Stromal cell of bone marrow (primary cell): ENCODE data around the gene IDH3B.
"Not testable (repeated sequence)": the region's sequence is repeated elsewhere in the genome, so short reads cannot be mapped to it uniquely, and the experiment has no call there.

Experiments
- DNase-seq: peaks from one replicate; pipeline ENCODE4 v3.0.0-alpha.2; 2012; ENCODE audit warnings: low read depth

Gene IDH3B

DNA sequence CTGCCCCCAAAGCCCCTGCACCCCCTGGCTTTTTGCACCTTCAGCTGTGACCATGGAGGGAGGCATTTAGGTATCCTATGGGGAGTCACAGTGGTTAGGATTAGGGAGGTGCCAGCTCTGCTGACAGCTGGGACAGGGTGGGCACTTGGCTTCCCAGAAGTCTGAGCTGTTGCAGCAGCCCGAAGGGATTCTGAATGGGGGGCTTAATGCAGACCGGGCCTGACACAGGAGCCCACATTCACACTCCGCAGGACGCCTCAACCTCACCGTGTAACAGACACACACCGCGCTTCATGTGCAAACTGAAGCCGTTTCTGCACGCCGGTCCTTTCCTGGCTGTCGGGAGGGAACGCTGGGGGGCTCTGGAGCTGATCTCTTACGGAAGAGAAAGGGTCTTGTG lies 30.5 kb upstream of the IDH3B start:
- no peak for DNase-seq

DNA sequence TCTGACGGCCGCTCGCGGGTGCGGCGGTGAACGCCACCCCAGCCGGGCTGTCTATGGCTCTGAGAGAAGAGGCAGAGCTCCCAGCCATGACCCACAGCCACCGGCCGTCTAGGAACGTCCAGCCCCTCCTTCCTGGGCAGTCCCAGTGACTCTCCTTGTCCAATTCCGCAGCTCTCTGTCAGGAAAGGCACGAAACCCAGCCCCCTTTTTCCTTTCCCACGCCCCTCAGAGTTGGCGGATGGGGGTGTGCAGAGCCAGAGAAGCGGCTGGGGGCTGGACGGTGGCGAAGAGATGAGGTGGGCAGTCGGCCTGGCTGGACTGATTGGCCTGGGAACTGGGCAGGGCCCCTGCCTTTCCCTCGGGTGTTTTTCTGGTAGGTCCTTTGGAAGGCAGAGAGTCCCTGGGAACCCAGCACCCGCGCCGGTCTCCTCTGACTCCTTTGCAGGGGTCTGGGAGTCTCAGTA lies 30.0 kb upstream of the IDH3B start:
- DNase-seq: no peak

DNA sequence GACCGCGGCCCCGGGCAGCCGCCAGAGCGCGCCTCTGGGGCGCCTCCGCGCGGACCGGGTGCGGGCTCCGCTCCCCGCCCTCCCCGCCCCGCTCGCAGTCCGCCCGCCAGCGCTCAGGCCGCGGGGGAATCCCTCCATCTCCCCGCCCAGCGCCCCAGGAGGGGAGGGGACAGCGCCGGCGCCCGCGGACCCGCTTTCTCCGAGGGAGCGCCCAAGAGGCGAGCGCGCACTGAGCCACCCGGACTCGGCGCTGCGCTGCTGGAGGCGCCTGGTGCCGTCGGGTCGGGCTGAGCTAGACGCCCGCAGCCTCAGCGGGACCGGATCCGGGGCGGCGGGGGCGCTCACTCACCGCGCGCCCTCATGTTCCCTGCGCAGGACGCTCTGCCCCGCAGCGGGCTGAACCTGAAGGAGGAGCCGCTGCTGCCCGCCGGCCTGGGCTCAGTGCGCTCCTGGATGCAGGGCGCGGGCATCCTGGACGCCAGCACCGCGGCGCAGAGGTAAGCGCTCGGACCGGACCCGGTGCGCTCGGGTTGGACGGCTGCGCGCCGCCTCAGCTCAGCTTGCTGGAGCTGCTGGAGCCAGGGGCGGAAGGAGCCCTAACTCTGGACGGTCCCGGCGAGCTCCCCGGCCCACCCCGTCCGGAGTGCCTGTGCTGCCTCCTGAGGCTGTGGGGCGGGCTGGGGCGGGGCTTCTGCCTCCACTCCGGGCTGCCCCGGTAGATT lies 29.4 kb upstream of the IDH3B start:
- no peak for DNase-seq

DNA sequence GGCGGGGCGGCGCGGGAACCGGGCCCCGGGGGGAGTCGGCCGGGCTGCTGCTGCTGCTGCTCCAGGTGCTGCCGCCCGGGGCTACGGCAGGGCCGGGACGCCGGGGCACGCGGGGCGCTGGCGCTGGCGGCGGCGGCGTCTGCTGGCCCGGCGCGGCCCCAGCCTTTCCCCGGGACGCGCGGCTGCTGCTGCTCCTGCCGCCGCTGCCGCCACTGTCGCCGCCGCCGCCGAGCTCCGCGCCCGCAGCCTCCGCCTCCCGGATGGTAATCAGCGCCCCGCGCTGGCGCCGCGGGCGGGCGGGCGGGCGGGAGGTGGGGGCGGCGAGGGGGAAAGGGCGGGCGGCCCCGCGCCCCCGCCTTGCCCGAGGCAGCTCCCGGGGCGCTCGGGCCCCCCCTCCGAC lies 28.9 kb upstream of the IDH3B start:
- DNase-seq: no peak

DNA sequence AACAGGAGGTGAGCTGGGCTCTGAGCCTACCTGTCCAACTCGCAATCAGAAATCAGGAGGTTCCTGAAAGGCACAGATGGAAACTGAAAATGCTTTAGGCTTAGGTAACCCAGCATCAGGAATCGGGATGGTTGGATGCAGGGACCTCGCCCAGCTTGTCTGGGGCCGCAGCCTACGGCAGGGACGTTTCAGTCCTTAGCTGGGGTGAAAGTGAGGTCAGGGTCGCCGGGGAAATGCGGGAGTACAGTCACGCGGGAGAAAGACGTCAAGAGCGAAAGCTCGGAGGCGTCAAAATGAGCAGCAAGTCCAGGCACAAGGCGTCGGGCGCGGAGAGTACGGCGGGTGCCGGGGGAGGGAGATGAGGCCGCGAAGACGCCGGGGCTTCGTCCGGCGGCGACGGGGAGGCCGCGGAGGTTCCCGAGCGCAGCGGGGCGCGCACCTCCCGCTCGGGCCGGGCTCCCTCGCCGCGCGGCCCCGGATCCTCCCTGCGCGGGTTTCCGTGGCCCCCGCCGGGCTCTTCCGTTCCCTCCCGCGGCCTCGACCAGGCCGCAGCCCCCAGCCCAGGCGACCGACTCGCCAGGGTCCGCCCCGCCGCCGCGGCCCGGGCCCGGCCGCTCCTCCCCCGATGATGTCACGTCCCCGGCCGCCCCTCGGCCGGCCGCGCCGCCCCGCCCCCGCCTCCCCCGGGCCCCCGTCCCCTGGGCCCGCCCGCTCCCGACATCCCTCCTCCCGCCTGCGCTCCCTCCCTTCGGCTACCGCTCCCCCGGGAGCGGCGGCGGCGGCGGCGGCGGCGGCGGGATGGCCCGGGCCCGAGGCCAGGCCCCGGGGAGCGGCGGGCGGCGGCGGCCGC lies 28.2 kb upstream of the IDH3B start, which contains the start of gene EBF4:
Gene EBF4, plus strand, starts transcription at position 745 of the 850 bp plus-strand sequence. CDS start 866 bp downstream, outside the sequence.
- no peak for DNase-seq

DNA sequence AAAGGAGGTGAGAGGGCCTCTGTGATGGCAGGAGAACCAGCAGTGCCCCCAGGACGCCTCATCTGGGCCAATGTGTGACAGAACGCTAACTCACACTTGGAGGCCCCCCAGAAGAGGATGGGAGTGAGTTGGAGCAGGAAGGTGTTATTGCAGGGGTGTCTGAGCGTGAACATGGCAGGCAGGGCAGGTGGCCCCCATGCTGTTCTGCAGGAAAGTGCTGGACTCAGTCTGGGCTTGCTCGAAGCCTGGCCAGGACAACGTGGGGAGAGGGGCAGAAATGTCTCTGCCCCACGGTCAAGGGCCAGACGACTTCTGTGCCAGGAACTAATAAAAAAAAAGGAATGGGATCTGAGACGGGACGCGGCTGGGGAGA lies 27.6 kb upstream of the IDH3B start:
- DNase-seq: no peak

DNA sequence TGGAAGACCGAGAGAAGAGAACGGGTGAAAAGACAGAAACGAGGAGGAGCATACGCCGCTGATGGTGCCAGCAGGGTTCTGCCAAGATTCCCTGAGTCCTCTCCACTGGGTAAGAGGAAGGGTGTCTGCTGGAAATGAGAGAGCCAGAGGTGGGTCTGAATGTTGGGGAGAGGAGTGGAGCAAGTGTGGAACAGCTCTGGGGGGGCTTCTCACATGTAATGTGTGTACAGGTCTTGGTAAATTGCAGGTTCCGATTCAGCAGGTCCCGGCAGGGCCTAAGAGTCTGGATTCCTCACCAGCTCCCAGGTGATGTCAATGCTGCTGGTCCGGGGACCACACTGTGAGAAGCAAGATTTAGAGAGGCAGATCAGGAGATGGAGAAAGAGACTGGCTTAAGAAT lies 27.1 kb upstream of the IDH3B start:
- DNase-seq: no peak

DNA sequence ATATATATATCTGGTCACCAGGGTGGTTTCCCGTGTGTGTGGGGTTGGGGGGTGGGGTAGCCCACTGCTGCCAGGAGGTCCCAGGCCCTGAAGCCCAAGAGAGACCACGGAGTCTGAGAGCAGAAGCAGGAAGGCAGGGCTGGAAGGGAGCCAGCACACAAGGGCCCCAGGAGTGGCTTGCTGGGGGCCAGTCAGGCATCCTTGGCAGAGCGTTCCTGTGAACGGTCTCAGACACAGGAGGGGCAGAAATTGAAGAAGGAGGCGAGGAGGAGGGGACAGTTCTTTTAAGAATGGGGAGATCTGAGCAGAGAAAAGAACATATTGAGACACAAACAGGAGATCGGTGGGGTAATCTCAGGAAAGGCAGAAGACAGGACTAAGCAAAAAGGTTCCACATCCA lies 26.7 kb upstream of the IDH3B start:
- no peak for DNase-seq

DNA sequence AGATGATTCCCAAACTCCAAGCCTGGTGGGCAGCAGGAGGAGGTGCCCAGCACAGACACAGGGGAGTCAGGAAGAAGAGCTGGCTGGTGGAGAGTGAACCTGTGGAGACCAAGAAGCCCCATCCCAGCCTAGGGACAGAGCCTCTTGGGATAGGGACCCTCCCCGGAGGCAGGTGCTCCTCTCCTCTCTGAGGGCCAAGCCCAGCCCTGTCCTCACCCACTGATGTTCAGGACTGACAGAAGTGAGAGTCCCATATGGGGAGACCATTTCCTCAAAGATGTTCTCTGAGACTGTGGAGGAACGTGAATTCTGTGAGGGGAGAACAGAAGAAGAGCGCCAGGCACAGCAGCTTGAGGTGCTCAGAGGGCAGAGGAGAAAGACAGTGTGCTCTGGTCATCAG lies 26.2 kb upstream of the IDH3B start:
- DNase-seq: no peak

DNA sequence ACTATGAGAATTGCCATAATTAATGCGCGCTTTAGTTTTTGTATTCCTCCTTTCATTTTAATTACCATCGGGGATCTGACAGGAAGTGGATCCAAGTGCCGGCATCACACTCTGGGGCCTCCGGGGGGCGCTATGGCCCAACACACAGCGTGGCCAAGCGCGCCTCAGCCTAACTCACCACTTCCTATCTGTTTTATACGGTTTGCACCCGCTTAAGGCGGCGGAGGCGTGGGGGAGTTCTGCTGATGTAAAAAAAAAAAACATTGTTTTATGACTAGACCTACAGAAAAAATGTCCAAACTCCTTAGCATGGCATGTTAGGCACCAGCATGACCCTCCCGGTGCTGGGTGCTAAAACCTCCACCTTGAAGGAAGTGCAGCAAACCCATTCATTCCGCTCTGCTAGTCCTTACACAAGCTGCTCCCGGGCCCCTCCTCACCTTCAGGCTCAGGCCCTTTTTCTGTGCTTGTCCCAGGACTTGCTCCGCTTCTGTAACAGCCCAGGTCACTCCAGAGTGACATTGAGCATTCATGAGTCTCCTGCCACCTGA lies 24.1 kb upstream of the IDH3B start:
- DNase-seq: no peak

DNA sequence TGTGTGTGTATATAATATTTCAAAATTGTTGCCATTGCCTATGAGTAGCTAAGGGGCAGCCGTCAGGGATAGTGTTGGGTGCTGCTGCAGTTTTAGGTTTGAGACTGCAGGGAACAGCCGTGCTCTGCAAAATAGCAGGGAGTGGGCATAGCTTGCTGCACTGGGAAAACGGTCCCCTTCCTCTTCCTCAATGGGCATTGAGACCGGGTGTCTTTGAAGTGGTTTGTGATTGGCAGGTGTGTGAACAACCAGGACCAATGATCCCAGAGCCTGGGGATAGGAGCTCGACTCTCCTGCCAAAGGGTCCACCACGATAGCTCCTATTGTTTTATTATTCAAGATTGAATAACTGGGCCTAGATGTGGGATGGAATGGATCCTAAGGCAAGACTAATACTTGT lies 23.5 kb upstream of the IDH3B start:
- DNase-seq: no peak

DNA sequence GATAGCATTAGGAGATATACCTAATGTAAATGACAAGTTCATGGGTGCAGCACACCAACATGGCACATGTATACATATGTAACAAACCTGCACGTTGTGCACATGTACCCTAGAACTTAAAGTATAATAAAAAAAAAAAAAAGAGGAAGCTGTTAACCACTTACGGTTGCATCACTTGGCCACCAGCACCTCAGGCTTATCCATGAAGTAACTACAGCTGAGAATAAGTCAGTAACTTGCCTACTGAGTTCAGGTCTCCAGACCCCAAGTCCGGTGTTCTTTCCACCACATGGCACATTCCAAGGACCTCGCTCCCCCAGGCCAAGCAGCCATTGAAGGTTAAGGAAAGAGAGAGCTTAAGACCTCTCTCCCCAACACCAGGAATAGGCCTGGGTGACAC lies 20.8 kb upstream of the IDH3B start:
- not testable (repeated sequence) for DNase-seq

DNA sequence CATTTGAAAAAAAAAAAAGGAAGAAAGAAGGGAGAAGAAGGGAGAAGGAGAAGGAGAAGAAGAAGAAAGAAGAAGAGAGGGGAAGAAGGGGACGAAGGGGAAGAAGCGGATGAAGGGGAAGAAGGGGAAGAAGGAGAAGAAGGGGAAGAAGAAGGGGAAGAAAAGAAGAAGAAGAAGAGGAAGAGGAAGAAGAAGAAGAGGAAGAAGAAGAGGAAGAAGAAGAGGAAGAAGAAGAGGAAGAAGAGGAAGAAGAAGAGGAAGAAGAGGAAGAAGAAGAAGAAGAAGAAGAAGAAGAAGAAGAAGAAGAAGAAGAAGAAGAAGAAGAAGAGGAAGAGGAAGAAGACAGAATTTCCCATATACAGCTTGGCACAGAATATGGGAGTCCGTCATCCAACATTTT lies 18.0 kb upstream of the IDH3B start:
- DNase-seq: not testable (repeated sequence)

DNA sequence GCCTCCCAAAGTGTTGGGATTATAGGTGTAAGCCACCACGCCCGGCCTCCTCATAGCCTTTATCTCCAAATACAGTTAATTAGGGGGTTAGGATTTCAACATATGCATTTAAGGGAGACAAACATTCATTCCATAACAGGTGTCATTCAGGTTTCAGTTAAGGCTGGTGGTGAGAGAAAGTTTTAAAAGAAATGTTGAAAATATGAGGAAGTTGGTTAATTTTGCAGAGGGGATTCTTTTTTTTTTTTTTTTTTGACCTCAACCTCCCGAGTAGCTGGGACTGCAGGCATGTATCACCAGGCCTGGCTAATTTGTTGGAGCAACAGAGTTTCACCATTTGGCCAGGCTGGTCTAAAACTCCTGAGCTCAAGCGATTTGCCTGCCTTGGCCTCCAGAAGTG lies 16.0 kb upstream of the IDH3B start:
- DNase-seq: no peak

DNA sequence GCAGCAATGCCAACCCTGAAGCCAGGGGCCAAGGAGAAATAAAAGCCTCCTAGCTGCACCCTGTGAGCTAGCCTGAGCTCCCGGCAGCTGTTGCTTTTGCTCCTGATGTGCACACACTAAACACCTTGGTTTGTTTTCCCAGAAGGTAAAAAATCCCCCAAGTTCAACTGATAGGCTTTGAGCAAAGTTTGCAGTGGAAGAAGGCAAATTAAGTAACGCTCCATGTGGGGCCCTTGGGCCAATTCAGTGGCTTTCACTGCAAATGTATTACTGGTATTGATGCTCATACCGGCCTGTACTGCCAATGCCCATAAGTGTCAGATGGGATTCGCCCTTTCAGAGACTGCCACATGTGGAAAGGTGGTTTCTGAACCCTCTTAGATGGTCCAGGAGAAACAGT lies 9.4 kb upstream of the IDH3B start:
- DNase-seq: no peak

DNA sequence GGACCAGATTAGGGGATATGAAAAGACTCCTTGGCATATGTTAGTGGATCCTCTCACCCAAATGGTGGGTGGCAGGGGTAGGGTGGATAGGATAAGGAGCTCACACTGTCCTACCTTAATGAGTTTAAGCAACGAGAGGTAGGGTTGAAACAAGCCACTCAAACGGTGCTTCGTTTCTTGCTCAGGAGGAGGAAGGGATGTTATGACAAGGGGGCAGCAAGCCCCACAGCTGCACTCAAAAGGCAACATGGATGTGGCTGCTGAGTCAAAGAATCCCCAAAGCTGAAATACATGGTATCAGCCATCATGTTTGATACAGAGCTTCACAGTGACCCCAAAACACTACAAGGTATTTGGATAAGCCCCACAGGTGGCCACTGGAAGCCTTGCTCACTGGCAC lies 8.4 kb upstream of the IDH3B start:
- no peak for DNase-seq

DNA sequence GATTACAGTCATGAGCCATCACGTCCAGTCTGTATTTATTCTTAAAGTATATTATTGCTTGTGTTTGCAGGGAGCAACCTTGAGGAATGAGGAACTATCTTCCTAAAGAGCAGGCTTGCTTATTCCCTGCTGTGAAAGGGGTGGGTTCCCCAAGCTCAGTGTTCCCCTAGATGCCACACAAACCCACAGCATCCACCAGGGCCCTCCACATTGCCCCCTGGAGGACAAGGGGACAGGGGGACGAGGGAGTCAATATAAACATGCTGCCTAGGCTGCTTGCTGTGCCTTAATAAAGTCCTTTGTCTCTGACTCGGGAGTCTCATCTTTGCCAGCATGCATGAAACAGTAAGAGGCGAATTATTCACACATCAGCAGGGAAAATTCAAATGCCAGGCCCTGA lies 8.0 kb upstream of the IDH3B start:
- DNase-seq: no peak

DNA sequence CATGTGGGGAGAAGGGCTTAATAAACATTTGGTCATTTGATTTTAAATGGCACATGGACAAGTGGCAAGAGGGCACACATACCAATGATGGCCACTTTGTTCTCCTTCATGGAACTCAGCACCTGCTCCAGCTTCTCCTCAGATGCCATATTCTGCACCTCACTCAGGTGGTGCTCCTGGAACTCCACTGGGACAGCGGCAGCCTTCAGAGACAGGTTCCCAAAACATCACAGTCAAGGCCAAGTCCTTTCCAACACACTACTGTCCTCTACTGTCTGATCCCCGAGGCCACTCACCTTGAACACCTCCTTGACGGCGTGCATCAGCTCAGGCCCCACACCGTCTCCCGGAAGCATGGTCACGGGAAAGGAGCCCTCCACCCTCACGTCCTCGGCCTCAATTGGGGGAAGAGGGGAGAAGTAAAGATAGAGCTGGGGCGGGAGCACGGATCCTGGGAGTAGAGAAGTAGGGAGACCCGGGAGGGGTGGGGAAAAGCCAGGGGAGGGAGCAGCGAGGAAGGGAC lies 591 bp downstream of the IDH3B start:
- no peak for DNase-seq

DNA sequence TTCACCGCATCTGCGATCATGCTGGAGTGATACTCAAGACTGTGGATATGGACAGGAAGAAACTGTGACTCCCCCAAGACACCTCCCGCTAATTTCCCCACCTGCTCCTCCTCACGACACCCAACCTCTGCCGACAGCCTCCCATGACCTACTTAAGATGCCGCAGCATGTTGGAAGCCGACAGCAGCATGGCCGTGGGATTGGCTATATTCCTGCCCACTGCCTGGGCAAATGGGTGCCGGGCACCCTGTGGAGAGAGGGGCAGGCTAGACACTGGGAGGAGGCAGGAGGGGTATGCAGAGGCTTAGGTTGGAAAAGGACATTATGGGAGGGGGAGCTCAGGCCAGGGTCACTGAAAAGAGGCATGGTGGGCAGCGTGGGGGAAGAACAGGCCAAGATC lies 4.5 kb downstream of the IDH3B start:
- DNase-seq: no peak

DNA sequence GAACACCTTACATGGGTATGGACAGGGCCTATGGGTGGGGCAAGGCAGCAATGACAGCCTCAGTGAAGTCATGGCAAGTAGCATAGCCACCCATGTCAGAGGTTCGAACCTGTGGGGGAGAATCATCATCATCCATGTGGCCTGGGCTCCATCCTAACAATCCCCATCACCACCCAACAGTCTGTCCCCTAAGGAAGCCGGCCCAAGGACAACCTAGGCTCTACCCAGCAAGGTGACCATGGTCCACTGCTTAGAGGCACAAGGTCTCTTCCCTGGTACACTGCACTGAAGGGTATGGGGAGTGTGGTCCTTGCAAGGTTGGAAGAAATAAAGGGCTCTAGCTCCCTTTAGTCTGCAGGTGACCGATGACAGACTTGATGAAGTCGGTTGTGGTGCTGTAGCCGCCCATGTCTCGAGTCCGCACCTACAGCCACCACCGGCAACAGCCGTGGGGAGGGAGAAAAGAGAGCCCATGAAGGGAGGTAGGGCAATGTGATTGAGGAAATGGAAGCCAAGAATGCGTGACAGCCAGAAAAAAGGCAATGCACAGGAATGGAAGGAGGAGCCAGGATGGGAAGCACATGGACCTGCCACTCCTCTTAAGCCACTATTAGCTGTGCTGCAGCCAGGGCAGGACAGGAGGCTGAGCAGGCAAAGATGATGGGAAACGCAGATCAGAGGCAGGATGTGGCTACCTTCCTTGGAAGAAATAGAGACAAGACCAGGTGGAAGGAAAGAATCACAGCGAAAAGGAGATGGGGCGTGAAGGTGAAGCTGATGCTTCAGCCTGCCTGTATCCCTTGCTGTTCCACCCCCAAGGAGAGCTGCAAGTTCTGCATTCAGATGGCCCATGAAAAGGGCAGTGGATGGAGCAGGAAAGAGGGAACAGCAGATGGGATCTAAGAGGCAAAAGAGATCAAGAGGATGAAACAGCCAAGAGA lies 5.3 kb downstream of the IDH3B start:
- no peak for DNase-seq

DNA sequence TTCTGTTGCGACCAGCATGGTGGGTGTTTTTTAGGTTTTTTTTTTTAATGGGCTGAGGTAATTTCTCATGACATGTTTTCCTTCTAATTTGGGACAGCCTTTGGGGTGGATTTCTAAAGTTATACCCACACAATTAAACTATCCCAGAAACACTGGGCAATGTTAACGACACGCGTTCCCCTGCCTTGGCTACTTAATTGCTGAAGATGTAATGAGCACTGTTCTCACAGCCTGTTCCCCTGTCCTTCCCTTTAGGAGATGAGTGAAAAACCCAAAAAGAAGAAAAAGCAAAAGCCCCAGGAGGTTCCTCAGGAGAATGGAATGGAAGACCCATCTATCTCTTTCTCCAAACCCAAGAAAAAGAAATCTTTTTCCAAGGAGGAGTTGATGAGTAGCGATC lies 6.3 kb downstream of the IDH3B start:
- DNase-seq: no peak

DNA sequence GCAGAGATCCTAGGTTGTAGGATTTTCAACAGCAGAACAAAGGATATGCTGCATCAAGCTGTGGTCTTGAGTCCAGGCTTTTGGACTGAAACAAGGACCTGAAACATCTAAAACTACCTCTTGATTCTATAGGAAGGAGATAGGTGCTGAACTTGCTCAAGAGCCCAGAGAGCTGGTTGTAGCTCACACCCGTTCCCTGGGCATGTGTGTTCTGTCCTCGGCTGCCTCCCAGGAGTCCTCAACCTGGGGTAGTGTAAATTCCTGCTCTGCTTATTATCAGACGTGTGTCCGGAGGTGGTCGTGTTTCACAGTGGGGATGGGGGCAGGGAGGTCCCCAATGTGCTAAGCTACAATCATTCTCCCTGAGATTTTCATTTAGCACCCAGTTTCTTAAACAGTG lies 6.8 kb downstream of the IDH3B start:
- no peak for DNase-seq
